Activated T-helper 1 cell treated with anti-CD3 and anti-CD28 coated beads, Interleukin-12 subunit alpha, Interleukin-12 subunit beta, Interleukin-2, Interleukin-4 antibody, amounts not matched to agents 30 ng/mL and 10 ng/mL and 1 ng/mL, durations not matched to agents 14 hours and 24 hours and 36 hours (primary cell): ENCODE measurements around the gene EVI5. TPM values are rescaled to one million over a fixed set of nuclear protein-coding genes. Genes with fewer than 3 reads are reported as not detected.
"Not testable (repeated sequence)": the region's sequence is repeated elsewhere in the genome, so short reads cannot be mapped to it uniquely, and the experiment has no call there.

Source experiments
- DNase-seq: peaks from one replicate; pipeline ENCODE4 v3.0.0; 2021; ENCODE audit warnings: low spot score
- H3K27ac Mint-ChIP-seq: one replicate; pipeline ENCODE4 v1.8.0; 2021; ENCODE audit warnings: mild to moderate bottlenecking, mixed read lengths
- H3K27me3 Mint-ChIP-seq: one replicate; pipeline ENCODE4 v1.8.0; 2022; ENCODE audit warnings: mild to moderate bottlenecking, moderate library complexity, mixed read lengths; ENCODE audit not compliant: insufficient read depth
- H3K36me3 Mint-ChIP-seq: one replicate; pipeline ENCODE4 v1.8.0; 2021; ENCODE audit warnings: low read depth, mixed read lengths
- H3K4me1 Mint-ChIP-seq: one replicate; pipeline ENCODE4 v1.8.0; 2021; ENCODE audit warnings: low read depth, mixed read lengths
- H3K4me3 Mint-ChIP-seq: one replicate; pipeline ENCODE4 v1.8.0; 2021; ENCODE audit warnings: mild to moderate bottlenecking, moderate library complexity, mixed read lengths
- H3K9me3 Mint-ChIP-seq: one replicate; pipeline ENCODE4 v1.8.0; 2021; ENCODE audit warnings: mixed read lengths
- intact Hi-C: fragments of 100-400 bp; cut with micrococcal nuclease; formaldehyde crosslinking; loops from one replicate; pipeline ENCODE4 v1.15.1; 2024
- total RNA-seq: library from RNA; stranded (reverse); gene quantifications from 2 replicates; pipeline ENCODE4 v1.2.3, GENCODE V29; 2022

Gene EVI5
- total RNA-seq, 1 donor from 2014 or later = 11.3 TPM

- Mint-ChIP-seq H3K27ac (peak overlapping the region; percentile 92), H3K9me3 (peaks cover 6% of the 10 kb centered on the region), H3K4me1 (peaks cover 86% of the 10 kb centered on the region), H3K4me3 (peak overlapping the region; percentile 60), H3K27me3 (no peaks in the 10 kb centered on the region), H3K36me3 (peaks cover 29% of the 10 kb centered on the region)
- intact Hi-C loops = loop anchor here (1.0 to 5.0 kb wide), 7 partner anchors 34 to 980 kb away; partner anchors contain the start of gene GFI1
- peak; percentile 51 for DNase-seq
Observed at GRCh38 chr1:92536980-92537884, 247.7 kb downstream of the EVI5 start.

- H3K27ac Mint-ChIP-seq = peak overlapping the region; percentile 92
- peak overlapping the region; percentile 61 for H3K4me3 Mint-ChIP-seq
- no peaks in the 10 kb centered on the region for H3K27me3 Mint-ChIP-seq
- intact Hi-C loops = loop anchor here (2.0 to 5.0 kb wide), 4 partner anchors 34 to 980 kb away; no protein-coding TSS in a partner anchor
- H3K4me1 Mint-ChIP-seq = peaks cover 88% of the 10 kb centered on the region
- H3K36me3 Mint-ChIP-seq = peaks cover 27% of the 10 kb centered on the region
- no peak for DNase-seq
- H3K9me3 Mint-ChIP-seq = peaks cover 6% of the 10 kb centered on the region
Observed at GRCh38 chr1:92536211-92536979, 248.5 kb downstream of the EVI5 start.

- Mint-ChIP-seq H3K4me1 (peaks cover 71% of the 10 kb centered on the region), H3K9me3 (peaks cover 12% of the 10 kb centered on the region), H3K27ac (peak overlapping the region; percentile 98), H3K4me3 (peak overlapping the region; percentile 75), H3K36me3 (peaks cover 34% of the 10 kb centered on the region)
- intact Hi-C loops = loop anchor here (1.0 kb wide), 2 partner anchors 46 to 52 kb away; partner anchors contain the start of gene GFI1
- not testable (repeated sequence) for H3K27me3 Mint-ChIP-seq, DNase-seq
Observed at GRCh38 chr1:92532371-92532770, 252.5 kb downstream of the EVI5 start.

- H3K27me3 Mint-ChIP-seq, DNase-seq: not testable (repeated sequence)
- Mint-ChIP-seq H3K9me3 (peaks cover 12% of the 10 kb centered on the region), H3K4me3 (peak overlapping the region; percentile 75), H3K27ac (peak overlapping the region; percentile 98), H3K4me1 (peaks cover 66% of the 10 kb centered on the region), H3K36me3 (peaks cover 34% of the 10 kb centered on the region)
- intact Hi-C loops = loop anchor here (1.0 kb wide), 2 partner anchors 46 to 52 kb away; partner anchors contain the start of gene GFI1
Observed at GRCh38 chr1:92531939-92532338, 253.0 kb downstream of the EVI5 start.

- H3K27ac Mint-ChIP-seq = no peak overlapping the region
- peaks cover 36% of the 10 kb centered on the region for H3K4me1 Mint-ChIP-seq
- intact Hi-C loops = no loop called here
- H3K36me3 Mint-ChIP-seq = peaks cover 23% of the 10 kb centered on the region
- no peaks in the 10 kb centered on the region for H3K27me3 Mint-ChIP-seq
- no peak overlapping the region for H3K4me3 Mint-ChIP-seq
- H3K9me3 Mint-ChIP-seq = peaks cover 6% of the 10 kb centered on the region
- DNase-seq = no peak
Observed at GRCh38 chr1:92527670-92528069, 257.2 kb downstream of the EVI5 start.

GRCh38 chr1:92524944-92525590, 259.8 kb downstream of the EVI5 start:
- H3K4me3 Mint-ChIP-seq, H3K27me3 Mint-ChIP-seq, DNase-seq, H3K27ac Mint-ChIP-seq, intact Hi-C loops, H3K9me3 Mint-ChIP-seq: not testable (repeated sequence)
- Mint-ChIP-seq H3K36me3 (peaks cover 11% of the 10 kb centered on the region), H3K4me1 (peaks cover 13% of the 10 kb centered on the region)

DNA sequence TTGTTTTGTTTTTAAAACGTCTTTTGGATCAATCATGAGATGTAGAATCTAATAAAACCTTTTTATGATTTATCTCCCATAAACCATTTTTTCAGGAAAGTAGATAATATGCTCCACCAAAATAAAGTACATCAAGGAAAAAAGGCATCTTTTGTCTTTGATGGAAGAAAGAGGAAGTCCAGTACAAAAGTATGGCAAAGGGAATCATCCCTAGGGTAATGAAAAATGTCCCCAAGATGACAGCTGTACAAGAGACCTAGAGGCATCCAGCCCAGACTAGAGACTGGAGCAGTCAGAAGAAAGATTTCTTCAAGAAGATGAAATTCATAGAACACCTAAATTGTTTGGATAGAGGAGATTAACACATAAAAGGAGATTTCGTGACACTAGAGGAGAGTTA, 265.9 kb downstream of the EVI5 start:
- intact Hi-C loops = no loop called here
- Mint-ChIP-seq H3K4me3 (no peak overlapping the region), H3K27me3 (no peaks in the 10 kb centered on the region), H3K9me3 (peaks cover 4% of the 10 kb centered on the region), H3K36me3 (peaks cover 14% of the 10 kb centered on the region), H3K27ac (no peak overlapping the region), H3K4me1 (peaks cover 16% of the 10 kb centered on the region)
- no peak for DNase-seq

- DNase-seq = no peak
- Mint-ChIP-seq H3K4me3 (no peak overlapping the region), H3K27ac (no peak overlapping the region), H3K36me3 (peaks cover 18% of the 10 kb centered on the region), H3K27me3 (no peaks in the 10 kb centered on the region), H3K4me1 (peaks cover 23% of the 10 kb centered on the region), H3K9me3 (peaks cover 4% of the 10 kb centered on the region)
- intact Hi-C loops = no loop called here
Observed at GRCh38 chr1:92516574-92516973, 268.3 kb downstream of the EVI5 start.

DNA sequence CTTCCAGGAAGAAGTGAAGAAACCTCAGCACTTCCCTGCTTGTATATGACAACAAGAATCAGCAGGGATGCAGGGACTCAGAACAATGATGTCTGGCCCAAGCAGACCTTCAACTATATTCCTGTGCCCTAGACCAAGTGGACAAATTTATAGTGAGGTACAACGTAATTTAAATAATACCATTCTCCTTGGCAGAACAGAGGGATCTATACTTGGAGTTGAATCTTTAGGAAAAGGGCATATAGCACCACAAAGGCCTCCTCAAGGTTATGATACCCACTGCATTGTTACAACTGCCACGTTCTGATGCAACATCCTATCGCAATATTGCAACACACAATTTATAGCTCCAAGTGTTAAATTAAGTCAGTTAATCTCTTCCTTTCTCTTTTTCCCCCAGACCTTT, 269.1 kb downstream of the EVI5 start:
- peaks cover 4% of the 10 kb centered on the region for H3K9me3 Mint-ChIP-seq
- no peak overlapping the region for H3K4me3 Mint-ChIP-seq
- intact Hi-C loops = no loop called here
- no peaks in the 10 kb centered on the region for H3K27me3 Mint-ChIP-seq
- no peak for DNase-seq
- H3K27ac Mint-ChIP-seq = no peak overlapping the region
- peaks cover 18% of the 10 kb centered on the region for H3K36me3 Mint-ChIP-seq
- peaks cover 24% of the 10 kb centered on the region for H3K4me1 Mint-ChIP-seq

DNA sequence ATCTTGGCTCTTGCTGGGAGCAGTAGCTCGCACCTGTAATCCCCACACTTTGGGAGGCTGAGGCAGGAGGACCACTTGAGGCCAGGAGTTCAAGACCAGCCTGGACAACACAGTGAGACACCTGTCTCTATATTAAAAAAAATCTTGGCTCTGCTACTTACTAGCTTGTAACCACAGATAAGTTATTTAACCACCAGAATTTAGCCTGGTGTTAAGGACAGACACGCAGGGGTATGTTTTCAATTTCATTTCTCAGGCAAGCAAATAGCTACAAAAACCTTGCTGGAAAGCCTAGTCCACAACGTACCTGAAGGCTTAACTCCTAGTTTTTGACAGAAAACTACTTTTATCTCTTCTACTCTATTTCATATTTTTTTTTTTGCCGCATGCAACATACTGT, 273.4 kb downstream of the EVI5 start:
- Mint-ChIP-seq H3K4me3 (no peak overlapping the region), H3K27me3 (no peaks in the 10 kb centered on the region), H3K36me3 (peaks cover 11% of the 10 kb centered on the region), H3K27ac (no peak overlapping the region), H3K4me1 (peaks cover 24% of the 10 kb centered on the region), H3K9me3 (no peaks in the 10 kb centered on the region)
- intact Hi-C loops = no loop called here
- no peak for DNase-seq

- no peak for DNase-seq
- Mint-ChIP-seq H3K27me3 (no peaks in the 10 kb centered on the region), H3K9me3 (no peaks in the 10 kb centered on the region), H3K4me1 (peaks cover 28% of the 10 kb centered on the region), H3K27ac (no peak overlapping the region), H3K4me3 (no peak overlapping the region), H3K36me3 (peaks cover 9% of the 10 kb centered on the region)
- intact Hi-C loops = no loop called here
Observed at GRCh38 chr1:92509619-92510018, 275.3 kb downstream of the EVI5 start.

GRCh38 chr1:92505015-92505692, 279.8 kb downstream of the EVI5 start:
- intact Hi-C loops = no loop called here
- Mint-ChIP-seq H3K4me1 (peaks cover 57% of the 10 kb centered on the region), H3K36me3 (peaks cover 8% of the 10 kb centered on the region), H3K27ac (peak overlapping the region; percentile 42), H3K27me3 (no peaks in the 10 kb centered on the region), H3K9me3 (peaks cover 3% of the 10 kb centered on the region), H3K4me3 (no peak overlapping the region)
- DNase-seq = no peak
